ENCODE measurements around the gene HSPA12B. TPM values are rescaled to one million over a fixed set of nuclear protein-coding genes. Genes with fewer than 3 reads are reported as not detected.
A peak's percentile ranks its signal among the peaks of the same experiment; 100 is the strongest.

The HSPA12B gene
- total and polyA plus RNA-seq, 2 of the 13 experiments (the other 11 are each of a cell fraction or from before 2014, with no cell fraction given), result 0.01 TPM; not detected in 1

DNA sequence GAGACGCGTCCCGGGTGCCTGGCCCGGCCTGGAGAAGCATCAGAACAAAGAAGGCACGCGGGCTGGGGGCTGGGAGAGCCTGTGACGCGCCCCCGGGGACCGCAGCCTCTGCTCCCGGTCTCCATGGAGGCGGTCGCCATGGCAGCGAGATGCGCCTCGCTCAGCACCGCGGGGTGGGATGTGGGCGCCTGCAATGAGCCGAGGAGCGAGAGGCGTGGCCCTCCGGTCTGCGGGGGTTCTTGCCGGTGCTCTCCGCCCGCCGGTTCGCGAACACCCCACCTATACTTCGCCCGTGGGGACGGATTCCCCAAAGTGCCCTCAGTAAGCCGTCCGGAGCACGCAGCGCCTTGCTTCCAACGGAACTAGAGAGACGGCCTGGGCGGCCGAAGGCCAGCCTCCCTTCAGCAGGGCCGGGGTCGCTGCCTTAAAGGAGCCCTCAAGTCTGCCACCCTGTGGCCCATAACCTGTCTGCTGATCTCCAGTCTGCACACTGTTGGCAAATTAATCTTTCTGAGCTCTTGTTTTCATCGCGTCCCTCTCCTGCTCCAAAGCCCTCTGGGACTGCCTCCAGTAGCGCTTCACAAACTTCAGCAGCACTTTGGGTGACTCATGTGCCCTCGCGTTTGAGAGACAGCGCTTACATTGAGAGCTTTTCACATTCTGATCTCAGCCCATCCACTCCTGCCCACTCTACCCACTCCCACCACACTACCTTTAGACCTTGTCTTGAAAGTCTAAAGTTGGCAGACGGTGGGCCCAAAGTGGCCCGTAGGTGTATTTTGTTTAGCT lies 36.1 kb downstream of the HSPA12B start:
- peak; percentile 94 for FAIRE-seq
- TF ChIP-seq ZNF850 (CRISPR knock-in tag; conservative IDR thresholded peaks at IDR 0.05) (0 out of 2 replicates have a peak, but pooled peaks have one; percentile 19), KDM4B (CRISPR knock-in tag; IDR thresholded peaks at IDR 0.05) (0 out of 2 replicates have a peak, but pooled peaks have one; percentile 12), DNMT3B (CRISPR knock-in tag; conservative IDR thresholded peaks at IDR 0.05) (peak; percentile 54; the same call in 1 of the 2 replicates), ZFP82 (CRISPR knock-in tag; IDR thresholded peaks at IDR 0.05; ENCODE audit: borderline replicate concordance) (0 out of 2 replicates have a peak, but pooled peaks have one; percentile 22), ZNF550 (CRISPR knock-in tag; IDR thresholded peaks at IDR 0.05; ENCODE audit: borderline replicate concordance) (no peak), CBFB (CRISPR knock-in tag; IDR thresholded peaks at IDR 0.05) (no peak), ARNT2 (CRISPR knock-in tag; IDR thresholded peaks at IDR 0.05; ENCODE audit: low read depth) (no peak), KDM3A (CRISPR knock-in tag; IDR thresholded peaks at IDR 0.05; ENCODE audit: low read depth) (no peak; the same call in 1 of the 2 replicates), SMAD3 (CRISPR knock-in tag; IDR thresholded peaks at IDR 0.05) (no peak; the same call in 1 of the 2 replicates), HDAC2 (CRISPR knock-in tag; IDR thresholded peaks at IDR 0.05) (peak; percentile 2; the same call in 1 of the 2 replicates), ZNF12 (CRISPR knock-in tag; IDR thresholded peaks at IDR 0.05) (no peak), MXD4 (CRISPR knock-in tag; IDR thresholded peaks at IDR 0.05) (peak; percentile 51; the same call in 1 of the 2 replicates), ZMYM3 (CRISPR knock-in tag; IDR thresholded peaks at IDR 0.05) (0 out of 2 replicates have a peak, but pooled peaks have one; percentile 42), CEBPB (IDR thresholded peaks at IDR 0.05; ENCODE audit: borderline replicate concordance, low read depth, low read length) (no peak), SSRP1 (CRISPR knock-in tag; IDR thresholded peaks at IDR 0.05) (no peak), SAP130 (CRISPR knock-in tag; IDR thresholded peaks at IDR 0.05; ENCODE audit: low read depth) (peak; percentile 63), CAMTA2 (CRISPR knock-in tag; IDR thresholded peaks at IDR 0.05; ENCODE audit: borderline replicate concordance) (peak; percentile 67; the same call in 1 of the 2 replicates), MEF2D (CRISPR knock-in tag; IDR thresholded peaks at IDR 0.05) (peak; percentile 42; the same call in 1 of the 2 replicates), ZMYM4 (CRISPR knock-in tag; IDR thresholded peaks at IDR 0.05) (no peak), MAF1 (CRISPR knock-in tag; IDR thresholded peaks at IDR 0.05; ENCODE audit: borderline replicate concordance) (0 out of 2 replicates have a peak, but pooled peaks have one; percentile 18), ZNF775 (CRISPR knock-in tag; IDR thresholded peaks at IDR 0.05; ENCODE audit: borderline replicate concordance) (no peak), HMG20B (CRISPR knock-in tag; conservative IDR thresholded peaks at IDR 0.05) (no peak), RFX1 (IDR thresholded peaks at IDR 0.05) (peak; percentile 98), MEIS2 (CRISPR knock-in tag; IDR thresholded peaks at IDR 0.05) (peak; percentile 59), ARNTL (CRISPR knock-in tag; IDR thresholded peaks at IDR 0.05) (0 out of 2 replicates have a peak, but pooled peaks have one; percentile 7)
- TF ChIP-seq, protein P1, sequence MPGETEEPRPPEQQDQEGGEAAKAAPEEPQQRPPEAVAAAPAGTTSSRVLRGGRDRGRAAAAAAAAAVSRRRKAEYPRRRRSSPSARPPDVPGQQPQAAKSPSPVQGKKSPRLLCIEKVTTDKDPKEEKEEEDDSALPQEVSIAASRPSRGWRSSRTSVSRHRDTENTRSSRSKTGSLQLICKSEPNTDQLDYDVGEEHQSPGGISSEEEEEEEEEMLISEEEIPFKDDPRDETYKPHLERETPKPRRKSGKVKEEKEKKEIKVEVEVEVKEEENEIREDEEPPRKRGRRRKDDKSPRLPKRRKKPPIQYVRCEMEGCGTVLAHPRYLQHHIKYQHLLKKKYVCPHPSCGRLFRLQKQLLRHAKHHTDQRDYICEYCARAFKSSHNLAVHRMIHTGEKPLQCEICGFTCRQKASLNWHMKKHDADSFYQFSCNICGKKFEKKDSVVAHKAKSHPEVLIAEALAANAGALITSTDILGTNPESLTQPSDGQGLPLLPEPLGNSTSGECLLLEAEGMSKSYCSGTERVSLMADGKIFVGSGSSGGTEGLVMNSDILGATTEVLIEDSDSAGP (CRISPR knock-in tag; IDR thresholded peaks at IDR 0.05; ENCODE audit: borderline replicate concordance), result peak; percentile 79

More for the DNA sequence above, 36.1 kb downstream of the HSPA12B start:
- under 1% methylated on average over 34 of the region's 51 CpGs for WGBS (ENCODE audit: low lambda C conversion rate)
- Histone ChIP-seq H3K9ac (ENCODE audit: insufficient read depth, low read depth, low read length) (peak overlapping the region; percentile 81), H3K4me2 (ENCODE audit: low read depth, low read length) (peak overlapping the region; percentile 85), H3K27ac (ENCODE audit: extremely low read length, insufficient read depth, low read length) (peak overlapping the region; percentile 75), H3K27me3 (ENCODE audit: control insufficient read depth in 1 of 2, insufficient read depth in 2 of 2, low read length in 2 of 2) (no peaks in the 10 kb centered on the region), H3K9me3 (ENCODE audit: low read length) (no peaks in the 10 kb centered on the region), H3K36me3 (replicated peaks in 1 of 2; ENCODE audit: control insufficient read depth in 1 of 2, insufficient read depth in 2 of 2, low read length in 2 of 2) (no peaks in the 10 kb centered on the region), H2AFZ (ENCODE audit: low read length) (no peak overlapping the region), H3K4me1 (ENCODE audit: insufficient read depth, low read length) (peaks cover 74% of the 10 kb centered on the region), H3K4me3 (replicated peaks in 1 of 3; ENCODE audit: insufficient read depth in 1 of 3, low read depth in 2 of 3, low read length in 3 of 3) (peak overlapping the region; percentile 67 to 93 (median 73)), H3K79me2 (ENCODE audit: insufficient read depth, low read length) (peaks cover 22% of the 10 kb centered on the region), H4K20me1 (ENCODE audit: insufficient read depth, low read length) (no peaks in the 10 kb centered on the region)
- DNase-seq (ENCODE audit: low spot score) (peak; percentile 83), ATAC-seq (peak; percentile 73)
- intact Hi-C loops (cut with micrococcal nuclease; ENCODE audit: unreplicated experiment), result loop anchor here (1.0 kb wide), 3 partner anchors 13 to 52 kb away; partner anchors contain the start of gene SPEF1
- POLR2A ChIA-PET, result interaction anchor here (0.7 to 3.4 kb wide), 22 partner anchors 8 to 367 kb away, joined by 3 to 74 read pairs (median 5); partner anchors contain the start of genes AP5S1, CDC25B, CENPB and MAVS
- in situ Hi-C loops (cut with HindIII; ENCODE audit: extremely low pct_ligation_motif_present, low pct_unique_long_range_greater_than_20kb), result no loop called here
- CTCF ChIA-PET (ENCODE audit: low intra/inter-chr PET ratio, low total read pairs), result interaction anchor here (1.0 to 2.7 kb wide), 7 partner anchors 10 to 92 kb away, joined by 3 to 11 read pairs (median 7); partner anchors contain the start of genes AP5S1 and SPEF1
- BruUV-seq (replicated peaks), result TSS peak; percentile 91

Measured in HepG2 (cell line).